Measurements from ENCODE around the gene CELSR2.

DNA sequence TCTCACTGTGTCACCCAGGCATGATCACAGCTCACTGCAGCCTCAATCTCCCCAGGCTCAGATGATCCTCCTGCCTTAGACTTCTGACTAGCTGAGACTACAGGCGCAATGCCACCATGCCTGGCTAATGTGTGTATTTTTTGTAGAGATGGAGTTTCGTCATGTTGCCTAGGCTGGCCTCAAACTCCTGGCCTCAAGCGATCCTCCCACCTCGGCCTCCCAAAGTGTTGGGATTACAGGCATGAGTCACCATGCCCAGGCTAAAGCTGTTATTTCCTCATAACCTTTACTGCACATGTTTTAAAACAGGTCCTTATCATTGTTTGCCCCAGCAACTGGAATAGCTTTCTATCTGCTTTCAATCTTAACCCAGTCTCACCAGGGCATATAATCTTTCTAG, 32.7 kb upstream of the CELSR2 start:
- TF ChIP-seq POLR2A (IDR thresholded peaks at IDR 0.05): no peak
- TF ChIP-seq, protein P1, sequence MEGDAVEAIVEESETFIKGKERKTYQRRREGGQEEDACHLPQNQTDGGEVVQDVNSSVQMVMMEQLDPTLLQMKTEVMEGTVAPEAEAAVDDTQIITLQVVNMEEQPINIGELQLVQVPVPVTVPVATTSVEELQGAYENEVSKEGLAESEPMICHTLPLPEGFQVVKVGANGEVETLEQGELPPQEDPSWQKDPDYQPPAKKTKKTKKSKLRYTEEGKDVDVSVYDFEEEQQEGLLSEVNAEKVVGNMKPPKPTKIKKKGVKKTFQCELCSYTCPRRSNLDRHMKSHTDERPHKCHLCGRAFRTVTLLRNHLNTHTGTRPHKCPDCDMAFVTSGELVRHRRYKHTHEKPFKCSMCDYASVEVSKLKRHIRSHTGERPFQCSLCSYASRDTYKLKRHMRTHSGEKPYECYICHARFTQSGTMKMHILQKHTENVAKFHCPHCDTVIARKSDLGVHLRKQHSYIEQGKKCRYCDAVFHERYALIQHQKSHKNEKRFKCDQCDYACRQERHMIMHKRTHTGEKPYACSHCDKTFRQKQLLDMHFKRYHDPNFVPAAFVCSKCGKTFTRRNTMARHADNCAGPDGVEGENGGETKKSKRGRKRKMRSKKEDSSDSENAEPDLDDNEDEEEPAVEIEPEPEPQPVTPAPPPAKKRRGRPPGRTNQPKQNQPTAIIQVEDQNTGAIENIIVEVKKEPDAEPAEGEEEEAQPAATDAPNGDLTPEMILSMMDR (IDR thresholded peaks at IDR 0.05): no peak
